Pancreas (tissue), 10 donors: ENCODE results near the gene ZNF229. TPM values are rescaled to one million over a fixed set of nuclear protein-coding genes. Genes with fewer than 3 reads are reported as not detected.

Experiments
- ATAC-seq, 4 donors: fragments of 200-7000 bp; cut with Tn5 transposase; one replicate each; pipeline versions ENCODE4 v1.8.0 to v1.9.1; 2020; ENCODE audit warnings: mild to moderate bottlenecking in 4 of 4, moderate library complexity in 4 of 4
- DNase-seq, 6 donors: peaks; one replicate each; pipeline ENCODE4 v3.0.0-alpha.2; 2020
- FAIRE-seq: peaks from 2 replicates; lab custom pipeline; 2012; peaks lifted over from hg19 to GRCh38; lab: Jason Lieb, UNC
- H3K27ac ChIP-seq, 4 donors: fragments of 200-600 bp; sonication (generic); 1 replicate in 3 of 4; 2 replicates in 1 of 4; pipeline versions ENCODE4 v1.5.0 to v1.8.0; 2020
- H3K27me3 ChIP-seq, 4 donors: fragments of 200-600 bp; one replicate each; pipeline ENCODE4 v1.8.0; 2021
- H3K36me3 ChIP-seq, 3 donors: fragments of 200-600 bp; sonication (generic) in 1 of 3; one replicate each; pipeline versions ENCODE4 v1.5.0 to v1.8.0; 2020 to 2021
- H3K4me1 ChIP-seq, 3 donors: fragments of 200-600 bp; one replicate each; pipeline ENCODE4 v1.8.0; 2021
- H3K4me3 ChIP-seq, 4 donors: fragments of 200-600 bp; sonication (generic) in 2 of 4; one replicate each; pipeline versions ENCODE4 v1.5.0 to v1.8.0; 2020 to 2021
- H3K9me3 ChIP-seq, 4 donors: fragments of 200-600 bp; one replicate each; pipeline ENCODE4 v1.8.0; 2021
- WGBS, 2 donors: extraction: QIAGEN DNeasy Blood & Tissue Kit; methylation state at CpG; one replicate each; pipeline ENCODE4 v1.1.7; 2013; 5-methylcytosine and 5-hydroxymethylcytosine counted together
- intact Hi-C, 3 donors: fragments of 100-400 bp; cut with DNase I; formaldehyde crosslinking; loops; one replicate each; pipeline versions ENCODE4 v1.11.1 to v1.14.2; 2022
- polyA plus RNA-seq, 2 donors: library from polyadenylated mRNA; stranded (reverse); fragments of 200-250 nt; gene quantifications; one replicate each; pipeline ENCODE4 v1.2.3, GENCODE V29; 2013
- total RNA-seq, 6 donors: library from RNA; stranded (reverse); fragmentation: NEBNext Ultra II Directional in 4 of 6; extraction: Animal tissue kit (Norgen Biotek cat#: 25700) in 4 of 6; gene quantifications; one replicate each; pipeline versions ENCODE4 v1.2.1 to v1.2.4, GENCODE V29; 2021 to 2023
- TF ChIP-seq, protein P1 (sequence below), 4 donors: fragments of 200-600 bp; sonication (generic) in 3 of 4; IDR thresholded peaks; one replicate each; pipeline versions ENCODE4 v1.5.0 to v1.8.0; 2021; ENCODE audit warnings: antibody characterized with exemption in 4 of 4
- donor health status: healthy with polysubstance abuse.
- donor health status: DM: no; HTN: no; CAD: no; lungs with moderate emphysema.
- donor health status: DM: no; HTN: no; CAD: no.
- donor health status: control.
- donor health status: control.
- donor health status: Bipolar disorder and iron deficiency.
- donor health status: DM: yes; HTN: yes; CAD: no.
- donor health status: DM: no; HTN: no; CAD: no.
- donor health status: DM: no; HTN: no; CAD: no.
- donor health status: DM: yes; HTN: yes; CAD: no.

ZNF229 gene
- total and polyA plus RNA-seq, 8 donors, result 1.0 to 5.4 (median 2.9) TPM

DNA sequence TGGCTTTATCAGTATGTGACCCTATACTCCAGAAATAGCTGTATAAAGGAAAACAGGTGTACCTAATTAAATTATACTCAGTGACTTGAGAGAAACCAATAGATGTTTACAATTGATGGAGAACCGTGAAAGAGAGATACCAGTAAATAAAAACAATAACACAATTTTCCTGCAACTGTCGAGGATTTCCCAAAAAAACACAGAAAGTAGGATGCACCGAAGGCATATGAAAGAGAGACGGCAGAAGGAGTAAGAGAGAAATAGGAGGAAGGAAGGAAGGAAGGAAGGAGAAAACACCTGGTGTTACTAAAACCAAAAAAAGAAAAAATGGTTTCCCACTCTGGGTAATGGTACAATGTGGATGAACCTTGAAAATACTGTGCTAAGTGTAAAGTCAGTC lies 6.8 kb upstream of the ZNF229 start:
- no peak overlapping the region for H3K4me3 ChIP-seq
- ATAC-seq (no peak), DNase-seq (no peak), FAIRE-seq (no peak)
- TF ChIP-seq, protein P1, sequence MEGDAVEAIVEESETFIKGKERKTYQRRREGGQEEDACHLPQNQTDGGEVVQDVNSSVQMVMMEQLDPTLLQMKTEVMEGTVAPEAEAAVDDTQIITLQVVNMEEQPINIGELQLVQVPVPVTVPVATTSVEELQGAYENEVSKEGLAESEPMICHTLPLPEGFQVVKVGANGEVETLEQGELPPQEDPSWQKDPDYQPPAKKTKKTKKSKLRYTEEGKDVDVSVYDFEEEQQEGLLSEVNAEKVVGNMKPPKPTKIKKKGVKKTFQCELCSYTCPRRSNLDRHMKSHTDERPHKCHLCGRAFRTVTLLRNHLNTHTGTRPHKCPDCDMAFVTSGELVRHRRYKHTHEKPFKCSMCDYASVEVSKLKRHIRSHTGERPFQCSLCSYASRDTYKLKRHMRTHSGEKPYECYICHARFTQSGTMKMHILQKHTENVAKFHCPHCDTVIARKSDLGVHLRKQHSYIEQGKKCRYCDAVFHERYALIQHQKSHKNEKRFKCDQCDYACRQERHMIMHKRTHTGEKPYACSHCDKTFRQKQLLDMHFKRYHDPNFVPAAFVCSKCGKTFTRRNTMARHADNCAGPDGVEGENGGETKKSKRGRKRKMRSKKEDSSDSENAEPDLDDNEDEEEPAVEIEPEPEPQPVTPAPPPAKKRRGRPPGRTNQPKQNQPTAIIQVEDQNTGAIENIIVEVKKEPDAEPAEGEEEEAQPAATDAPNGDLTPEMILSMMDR (IDR thresholded peaks at IDR 0.05), result no peak
- no peaks in the 10 kb centered on the region for H3K36me3 ChIP-seq
- no peaks in the 10 kb centered on the region for H3K27me3 ChIP-seq
- H3K4me1 ChIP-seq, result no peaks in the 10 kb centered on the region
- WGBS, 2 donors, result 37 to 57% methylated on average over 4 of the region's 4 CpGs
- no peaks in the 10 kb centered on the region for H3K9me3 ChIP-seq
- no peak overlapping the region for H3K27ac ChIP-seq
- intact Hi-C loops, result no loop called here

DNA sequence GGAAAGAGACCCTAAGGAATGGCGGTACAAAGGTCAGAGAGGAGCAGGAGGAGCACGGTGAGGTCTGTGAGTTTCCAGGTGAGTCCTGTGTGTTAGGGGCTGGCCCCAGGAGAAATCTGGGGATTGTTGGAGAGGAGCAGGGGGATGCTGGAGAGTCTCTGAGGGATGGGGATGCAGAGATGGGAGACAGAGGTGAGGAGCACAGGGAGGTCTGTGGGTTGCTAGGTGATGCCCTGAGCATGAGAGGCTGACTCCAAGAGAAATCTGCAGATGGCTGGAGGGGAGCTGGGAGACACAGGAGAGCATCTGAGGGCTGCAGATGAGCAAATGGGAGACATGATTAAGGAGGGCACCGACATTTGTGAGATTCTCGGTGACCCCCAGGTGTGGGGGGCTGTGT lies 4.1 kb upstream of the ZNF229 start:
- no peaks in the 10 kb centered on the region for H3K9me3 ChIP-seq
- TF ChIP-seq, protein P1 (IDR thresholded peaks at IDR 0.05), result no peak
- no peaks in the 10 kb centered on the region for H3K27me3 ChIP-seq
- intact Hi-C loops, result no loop called here
- peaks cover 0 to 4% (median 3%) of the 10 kb centered on the region in 3 donors for H3K4me1 ChIP-seq
- no peaks in the 10 kb centered on the region for H3K36me3 ChIP-seq
- DNase-seq (no peak), FAIRE-seq (no peak), ATAC-seq (no peak)
- no peak overlapping the region for H3K27ac ChIP-seq
- no peak overlapping the region for H3K4me3 ChIP-seq
- 76 to 95% methylated on average over 4 of the region's 4 CpGs for WGBS, 2 donors

DNA sequence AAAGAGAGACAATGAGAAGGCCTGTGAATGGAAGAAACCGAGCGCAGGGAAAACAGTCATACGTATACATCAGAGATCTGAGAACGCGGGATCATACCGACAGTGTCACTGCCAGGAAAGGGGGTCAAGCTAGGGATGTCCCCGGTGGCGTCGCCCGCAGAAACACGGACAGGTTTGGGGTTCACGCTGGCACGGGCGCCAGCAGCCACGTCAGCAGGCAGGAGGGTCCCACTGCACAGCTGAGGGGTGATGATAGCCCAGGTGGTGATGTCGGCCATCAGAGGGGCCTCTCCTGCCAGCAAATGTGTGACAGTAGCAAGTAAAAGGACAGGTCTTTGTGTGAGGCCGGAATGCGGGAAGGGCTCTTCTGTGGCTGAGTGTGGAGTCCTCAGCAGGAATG lies 3.4 kb upstream of the ZNF229 start:
- Histone ChIP-seq H3K9me3 (no peaks in the 10 kb centered on the region), H3K36me3 (no peaks in the 10 kb centered on the region), H3K27ac (no peak overlapping the region), H3K27me3 (no peaks in the 10 kb centered on the region), H3K4me1 (peaks cover 0 to 4% (median 3%) of the 10 kb centered on the region in 3 donors), H3K4me3 (no peak overlapping the region)
- ATAC-seq (no peak), FAIRE-seq (no peak), DNase-seq (no peak)
- TF ChIP-seq, protein P1 (IDR thresholded peaks at IDR 0.05), result no peak
- intact Hi-C loops, result no loop called here
- 82 to 83% methylated on average over 18 of the region's 18 CpGs for WGBS, 2 donors

DNA sequence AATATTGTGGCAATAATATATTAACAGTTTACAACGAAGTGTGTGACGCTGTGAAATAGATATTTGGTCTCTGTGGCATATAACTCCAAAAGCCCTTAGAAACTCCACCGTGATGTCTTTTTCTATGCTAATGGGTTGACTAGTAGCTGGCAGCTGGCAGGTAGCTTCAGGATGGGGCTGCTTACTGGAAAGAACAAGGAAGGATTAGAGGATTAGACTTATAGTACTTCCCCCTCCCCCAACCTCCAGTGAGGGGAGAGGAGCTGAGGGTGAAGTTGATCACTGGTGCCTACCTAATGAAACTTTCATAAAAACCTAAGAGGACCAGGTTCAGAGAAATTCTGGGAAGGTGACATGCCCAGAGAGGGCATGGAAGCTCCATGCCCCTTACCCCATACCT lies 9.8 kb downstream of the ZNF229 start:
- DNase-seq, result no peak
- Histone ChIP-seq H3K36me3 (peaks cover 0 to 20% (median 0%) of the 10 kb centered on the region in 3 donors), H3K4me1 (no peaks in the 10 kb centered on the region), H3K9me3 (no peaks in the 10 kb centered on the region), H3K27me3 (no peaks in the 10 kb centered on the region), H3K27ac (no peak overlapping the region), H3K4me3 (no peak overlapping the region)
- ATAC-seq, result no peak
- intact Hi-C loops, result no loop called here
- FAIRE-seq, result no peak
- TF ChIP-seq, protein P1 (IDR thresholded peaks at IDR 0.05), result no peak
- 95 to 97% methylated on average over 3 of the region's 3 CpGs for WGBS, 2 donors

DNA sequence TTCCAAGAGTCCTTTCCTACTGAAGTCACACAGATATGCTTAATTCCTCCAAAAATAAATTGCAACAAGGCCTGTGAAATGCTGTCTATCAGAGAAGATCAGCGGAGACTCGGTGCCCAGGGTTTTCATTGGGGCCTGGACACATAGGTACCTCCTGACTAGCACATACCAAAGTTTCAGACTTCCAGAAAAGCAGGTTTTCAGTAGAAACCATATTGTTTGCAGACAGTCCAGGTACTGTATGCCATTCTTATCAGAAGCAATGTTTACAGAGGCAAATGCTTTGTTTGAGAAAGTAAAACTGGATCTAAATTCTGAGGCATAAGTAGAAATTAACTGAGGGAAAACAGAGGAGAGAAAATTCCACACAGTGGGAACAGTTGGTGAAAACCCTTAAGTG lies 12.8 kb downstream of the ZNF229 start:
- ATAC-seq (no peak), FAIRE-seq (no peak), DNase-seq (no peak)
- Histone ChIP-seq H3K27ac (no peak overlapping the region), H3K36me3 (peaks cover 0 to 22% (median 7%) of the 10 kb centered on the region in 3 donors), H3K4me1 (no peaks in the 10 kb centered on the region), H3K27me3 (no peaks in the 10 kb centered on the region), H3K9me3 (no peaks in the 10 kb centered on the region), H3K4me3 (no peak overlapping the region)
- 82 to 84% methylated on average over 2 of the region's 2 CpGs for WGBS, 2 donors
- TF ChIP-seq, protein P1 (IDR thresholded peaks at IDR 0.05), result no peak
- intact Hi-C loops, result no loop called here
